ENCODE data around the gene PPP4R1. TPM values are rescaled to one million over a fixed set of nuclear protein-coding genes. Genes with fewer than 3 reads are reported as not detected.
"Not testable (repeated sequence)": the region's sequence is repeated elsewhere in the genome, so short reads cannot be mapped to it uniquely, and the experiment has no call there.

PPP4R1 gene
- polyA plus RNA-seq, 3 donors from 2014 or later = 12.0 to 17.0 (median 14.3) TPM

DNA sequence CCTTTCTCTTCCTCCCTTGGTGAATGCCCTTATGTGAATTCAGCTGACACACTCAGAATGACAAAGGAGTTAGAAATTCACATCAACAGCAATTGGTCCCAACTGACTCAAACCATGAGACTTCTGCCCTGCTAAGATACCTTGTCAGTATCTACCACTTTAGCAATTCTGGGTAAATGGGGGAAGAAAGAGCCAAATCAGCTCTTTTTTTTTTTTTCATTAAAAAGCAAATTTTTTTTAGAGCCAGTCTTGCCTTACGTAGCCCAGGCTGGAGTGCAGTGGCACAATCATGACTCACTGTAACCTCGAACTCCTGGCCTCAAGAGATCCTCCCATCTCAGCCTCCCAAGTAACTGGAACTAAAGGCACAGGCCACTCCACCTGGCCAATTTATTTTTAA, 1.7 kb upstream of the PPP4R1 start:
- Mint-ChIP-seq H3K27me3 (ENCODE audit: low read depth in 3 of 3) (peaks cover 3 to 12% (median 4%) of the 10 kb centered on the region in 3 donors), H3K4me3 (peak overlapping the region in 3 of 5 donors; percentile 87 to 88 (median 87)), H3K27ac (peak overlapping the region in 1 of 6 donors; percentile 32), H3K36me3 (peaks cover 0 to 5% (median 3%) of the 10 kb centered on the region in 3 donors), H3K4me1 (peaks cover 42 to 50% of the 10 kb centered on the region in 2 donors), H3K9me3 (no peaks in the 10 kb centered on the region)
- no peak for DNase-seq

DNA sequence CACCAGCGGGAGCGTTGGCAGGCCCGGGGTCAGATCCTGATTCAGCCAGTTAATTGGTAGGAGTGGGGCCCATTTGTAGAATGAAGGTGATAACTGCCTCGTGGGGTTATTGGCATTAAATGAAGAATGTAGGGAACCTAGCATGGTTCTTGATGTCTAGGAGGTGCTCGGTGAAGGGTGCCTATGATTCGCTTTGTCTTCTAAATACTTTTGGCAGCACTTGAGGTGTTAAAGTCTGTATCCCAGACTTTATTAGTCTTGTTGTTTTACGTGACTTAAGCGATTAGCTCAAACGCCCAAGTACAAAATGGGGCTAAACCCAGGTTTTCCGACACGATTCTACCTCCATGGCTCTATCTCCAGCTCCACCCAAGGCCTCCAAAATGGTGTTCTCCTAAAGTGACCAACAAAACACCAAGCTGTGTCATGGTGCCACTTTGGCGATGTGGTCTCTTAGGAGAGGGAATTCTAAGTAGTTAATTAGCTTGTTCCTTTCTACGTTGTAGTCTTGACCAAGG, 980 bp upstream of the PPP4R1 start:
- Mint-ChIP-seq H3K36me3 (peaks cover 0 to 7% (median 3%) of the 10 kb centered on the region in 3 donors), H3K4me3 (peak overlapping the region; percentile 85 to 88 (median 87)), H3K27ac (peak overlapping the region; percentile 77 to 92 (median 89)), H3K9me3 (no peaks in the 10 kb centered on the region), H3K27me3 (ENCODE audit: low read depth in 3 of 3) (peaks cover 3 to 12% (median 4%) of the 10 kb centered on the region in 3 donors), H3K4me1 (peaks cover 44 to 54% of the 10 kb centered on the region in 2 donors)
- no peak for DNase-seq

- H3K36me3 Mint-ChIP-seq = peaks cover 0 to 7% (median 3%) of the 10 kb centered on the region in 3 donors
- peaks cover 3 to 12% (median 4%) of the 10 kb centered on the region in 3 donors for H3K27me3 Mint-ChIP-seq (ENCODE audit: low read depth in 3 of 3)
- H3K27ac Mint-ChIP-seq = peak overlapping the region; percentile 87 to 97 (median 92)
- H3K4me1 Mint-ChIP-seq = peaks cover 50 to 57% of the 10 kb centered on the region in 2 donors
- peak overlapping the region; percentile 88 to 99 (median 93) for H3K4me3 Mint-ChIP-seq
- DNase-seq = peak; percentile 40 to 51 (median 46)
- H3K9me3 Mint-ChIP-seq = no peaks in the 10 kb centered on the region
Observed at GRCh38 chr18:9613550-9614400, 584 bp downstream of the PPP4R1 start.

DNA sequence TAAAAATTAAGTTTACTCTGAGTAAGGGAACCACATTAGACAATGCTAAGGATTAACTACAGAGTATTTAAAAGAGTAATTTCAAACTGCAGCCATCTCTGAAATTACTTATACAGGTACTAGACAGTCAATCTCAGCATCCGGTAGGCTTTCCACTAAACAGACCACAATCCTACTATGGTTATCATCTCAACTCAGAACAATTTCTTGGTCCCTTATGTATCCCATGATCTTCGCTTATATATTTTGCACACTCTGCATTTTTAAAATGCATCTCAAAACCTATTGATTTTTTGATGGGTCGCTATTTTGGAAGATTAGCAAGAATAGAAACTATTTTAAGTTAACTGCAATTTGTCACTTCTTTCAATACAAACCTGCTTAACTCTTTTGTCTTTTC, 1.4 kb downstream of the PPP4R1 start:
- Mint-ChIP-seq H3K4me3 (peak overlapping the region; percentile 88 to 99 (median 93)), H3K27ac (peak overlapping the region; percentile 87 to 97 (median 92)), H3K27me3 (ENCODE audit: low read depth in 3 of 3) (peaks cover 3 to 12% (median 4%) of the 10 kb centered on the region in 3 donors), H3K4me1 (peaks cover 58 to 65% of the 10 kb centered on the region in 2 donors), H3K9me3 (no peaks in the 10 kb centered on the region), H3K36me3 (peaks cover 0 to 7% (median 3%) of the 10 kb centered on the region in 3 donors)
- no peak for DNase-seq

GRCh38 chr18:9612215-9612830, 2.0 kb downstream of the PPP4R1 start:
- Mint-ChIP-seq H3K4me3 (peak overlapping the region; percentile 33 to 99 (median 93)), H3K27me3 (ENCODE audit: low read depth in 3 of 3) (peaks cover 3 to 12% (median 4%) of the 10 kb centered on the region in 3 donors), H3K27ac (peak overlapping the region; percentile 1 to 97 (median 90)), H3K4me1 (peaks cover 58 to 68% of the 10 kb centered on the region in 2 donors), H3K36me3 (peaks cover 0 to 7% (median 3%) of the 10 kb centered on the region in 3 donors), H3K9me3 (no peaks in the 10 kb centered on the region)
- peak; percentile 35 to 37 (median 35) for DNase-seq

GRCh38 chr18:9609190-9609589, 5.2 kb downstream of the PPP4R1 start:
- Mint-ChIP-seq H3K27me3 (ENCODE audit: low read depth in 3 of 3) (peaks cover 0 to 9% (median 2%) of the 10 kb centered on the region in 3 donors), H3K36me3 (peaks cover 0 to 7% (median 3%) of the 10 kb centered on the region in 3 donors), H3K27ac (peak overlapping the region in 2 of 6 donors; percentile 9 to 52), H3K4me1 (peaks cover 40 to 64% of the 10 kb centered on the region in 2 donors), H3K9me3 (no peaks in the 10 kb centered on the region), H3K4me3 (no peak overlapping the region)
- DNase-seq = no peak

DNA sequence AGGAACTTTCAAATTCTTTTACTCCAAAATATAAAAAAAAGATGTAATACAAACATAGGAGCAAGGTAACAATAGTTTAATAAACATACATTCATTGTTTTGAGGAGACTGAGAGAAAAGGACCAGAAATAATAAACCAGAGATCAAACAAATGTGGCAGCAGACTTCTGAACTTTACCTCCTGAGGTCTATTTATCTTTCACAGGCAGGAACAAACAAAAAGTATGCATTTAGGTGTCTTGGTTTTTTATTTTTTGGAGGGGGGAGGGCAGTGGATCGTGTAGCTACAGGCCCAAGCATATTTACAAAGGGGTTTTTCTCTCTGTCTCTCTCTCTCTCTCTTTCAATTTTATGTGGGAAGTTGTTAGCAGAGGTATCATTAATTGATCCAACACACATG, 5.6 kb downstream of the PPP4R1 start:
- Mint-ChIP-seq H3K36me3 (peaks cover 0 to 7% (median 3%) of the 10 kb centered on the region in 3 donors), H3K27me3 (ENCODE audit: low read depth in 3 of 3) (peaks cover 0 to 7% (median 2%) of the 10 kb centered on the region in 3 donors), H3K27ac (peak overlapping the region in 4 of 6 donors; percentile 3 to 53 (median 30)), H3K4me3 (no peak overlapping the region), H3K4me1 (peaks cover 39 to 68% of the 10 kb centered on the region in 2 donors), H3K9me3 (no peaks in the 10 kb centered on the region)
- DNase-seq = no peak

DNA sequence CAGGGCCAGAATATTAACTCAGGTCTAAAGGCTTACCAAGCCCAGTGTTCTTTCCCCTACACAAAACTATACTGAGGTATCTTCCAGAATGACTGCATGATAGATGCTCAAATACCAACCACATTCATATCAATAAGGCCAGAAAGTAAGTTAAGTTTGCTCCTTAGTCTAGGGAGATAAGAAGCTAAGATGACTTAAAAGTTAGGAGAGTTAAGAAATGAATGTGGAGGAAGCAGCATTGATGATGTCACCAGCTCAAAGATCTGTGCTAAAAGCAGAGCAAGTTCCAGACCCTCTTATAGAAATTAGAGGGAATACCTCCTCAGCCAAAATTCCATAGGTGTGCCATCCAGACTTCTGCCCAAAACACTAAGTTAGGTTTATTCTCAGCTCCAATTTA, 6.1 kb downstream of the PPP4R1 start:
- Mint-ChIP-seq H3K4me3 (no peak overlapping the region), H3K27ac (peak overlapping the region in 3 of 6 donors; percentile 3 to 53 (median 52)), H3K9me3 (no peaks in the 10 kb centered on the region), H3K36me3 (peaks cover 0 to 7% (median 3%) of the 10 kb centered on the region in 3 donors), H3K4me1 (peaks cover 34 to 66% of the 10 kb centered on the region in 2 donors), H3K27me3 (ENCODE audit: low read depth in 3 of 3) (peaks cover 0 to 3% (median 0%) of the 10 kb centered on the region in 3 donors)
- DNase-seq = no peak

DNA sequence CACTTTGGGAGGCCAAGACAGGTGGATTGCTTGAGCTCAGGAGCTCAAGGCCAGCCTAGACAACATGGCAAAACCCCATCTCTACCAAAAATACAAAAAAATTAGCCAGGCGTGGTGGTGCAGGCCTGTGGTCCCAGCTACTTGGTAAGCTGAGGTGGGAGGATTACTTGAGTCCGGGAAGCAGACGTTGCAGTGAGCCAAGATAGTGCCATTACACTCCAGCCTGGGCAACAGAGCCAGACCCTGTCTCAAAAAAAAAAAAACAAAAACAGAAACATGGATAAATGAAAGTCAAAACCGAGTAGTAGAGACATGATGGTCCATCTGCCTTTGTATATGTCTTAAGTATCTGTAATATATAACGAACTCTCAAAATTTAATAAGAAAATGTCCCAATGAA, 7.2 kb downstream of the PPP4R1 start:
- not testable (repeated sequence) for DNase-seq; H3K27ac Mint-ChIP-seq; H3K9me3 Mint-ChIP-seq; H3K36me3 Mint-ChIP-seq; H3K27me3 Mint-ChIP-seq (ENCODE audit: low read depth in 3 of 3); H3K4me3 Mint-ChIP-seq
- H3K4me1 Mint-ChIP-seq = peaks cover 24 to 61% of the 10 kb centered on the region in 2 donors

- Mint-ChIP-seq H3K27ac (no peak overlapping the region), H3K9me3 (no peaks in the 10 kb centered on the region), H3K36me3 (peaks cover 0 to 6% (median 0%) of the 10 kb centered on the region in 3 donors), H3K4me1 (peaks cover 19 to 51% of the 10 kb centered on the region in 2 donors), H3K4me3 (no peak overlapping the region), H3K27me3 (ENCODE audit: low read depth in 3 of 3) (peaks cover 0 to 2% (median 0%) of the 10 kb centered on the region in 3 donors)
- DNase-seq = no peak
Observed at GRCh38 chr18:9606039-9606438, 8.3 kb downstream of the PPP4R1 start.

DNA sequence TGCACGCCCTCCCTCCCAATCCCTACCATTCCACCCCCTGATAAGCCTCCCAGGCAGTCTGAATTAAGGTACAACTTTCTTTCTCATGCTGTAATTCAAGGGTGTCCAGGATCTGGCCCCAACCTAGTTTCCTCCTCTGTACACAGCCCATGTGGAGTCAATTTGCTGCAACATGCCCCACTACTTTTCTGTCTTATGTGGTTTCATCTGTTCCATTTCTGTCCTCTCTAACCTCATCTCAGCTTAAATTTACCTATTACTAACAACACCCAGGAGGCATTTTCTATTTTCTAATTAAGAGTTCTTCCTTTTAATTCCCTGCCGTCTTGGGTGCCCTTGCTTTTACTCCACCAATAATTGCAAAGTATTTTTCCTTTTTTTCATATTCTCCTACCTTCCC, 10.0 kb downstream of the PPP4R1 start:
- Mint-ChIP-seq H3K27ac (peak overlapping the region in 1 of 6 donors; percentile 4), H3K4me3 (no peak overlapping the region), H3K4me1 (peaks cover 15 to 45% of the 10 kb centered on the region in 2 donors), H3K9me3 (peaks cover 0 to 8% (median 1%) of the 10 kb centered on the region in 6 donors), H3K36me3 (peaks cover 5 to 9% (median 9%) of the 10 kb centered on the region in 3 donors), H3K27me3 (ENCODE audit: low read depth in 3 of 3) (peaks cover 0 to 2% (median 0%) of the 10 kb centered on the region in 3 donors)
- no peak for DNase-seq

DNA sequence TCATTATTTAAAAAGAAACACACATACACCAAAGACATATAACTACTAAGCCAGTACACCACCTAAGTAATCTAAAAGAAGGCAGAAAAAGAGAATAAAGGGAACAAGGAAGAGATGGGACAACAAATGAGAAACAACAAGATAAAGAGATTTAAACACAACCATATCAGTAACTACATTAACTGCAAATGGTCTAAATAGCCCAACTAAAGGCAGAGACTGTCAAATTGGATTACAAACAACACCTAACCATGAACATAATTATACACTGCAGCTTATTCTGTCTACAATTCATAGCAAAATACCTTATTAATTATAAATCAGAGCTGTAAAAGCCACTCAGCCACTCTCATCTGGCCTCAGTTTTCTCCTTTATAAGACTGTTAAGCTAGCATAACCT, 15.0 kb downstream of the PPP4R1 start:
- H3K27ac Mint-ChIP-seq = peak overlapping the region in 1 of 6 donors; percentile 27
- DNase-seq = no peak
- peaks cover 0 to 1% (median 0%) of the 10 kb centered on the region in 3 donors for H3K27me3 Mint-ChIP-seq (ENCODE audit: low read depth in 3 of 3)
- H3K4me3 Mint-ChIP-seq = no peak overlapping the region
- H3K9me3 Mint-ChIP-seq = peaks cover 0 to 11% (median 4%) of the 10 kb centered on the region in 6 donors
- H3K36me3 Mint-ChIP-seq = peaks cover 12 to 18% (median 16%) of the 10 kb centered on the region in 3 donors
- peaks cover 33 to 62% of the 10 kb centered on the region in 2 donors for H3K4me1 Mint-ChIP-seq

- H3K36me3 Mint-ChIP-seq = peaks cover 12 to 21% (median 19%) of the 10 kb centered on the region in 3 donors
- H3K9me3 Mint-ChIP-seq = peaks cover 0 to 11% (median 4%) of the 10 kb centered on the region in 6 donors
- H3K4me3 Mint-ChIP-seq = no peak overlapping the region
- no peak overlapping the region for H3K27ac Mint-ChIP-seq
- no peak for DNase-seq
- peaks cover 0 to 1% (median 0%) of the 10 kb centered on the region in 3 donors for H3K27me3 Mint-ChIP-seq (ENCODE audit: low read depth in 3 of 3)
- peaks cover 35 to 58% of the 10 kb centered on the region in 2 donors for H3K4me1 Mint-ChIP-seq
Observed at GRCh38 chr18:9597609-9598008, 16.8 kb downstream of the PPP4R1 start.

Measured in immature natural killer cell (primary cell).